ENCODE results near the gene POLR1G.
A peak's percentile ranks its signal among the peaks of the same experiment; 100 is the strongest.

POLR1G gene

DNA sequence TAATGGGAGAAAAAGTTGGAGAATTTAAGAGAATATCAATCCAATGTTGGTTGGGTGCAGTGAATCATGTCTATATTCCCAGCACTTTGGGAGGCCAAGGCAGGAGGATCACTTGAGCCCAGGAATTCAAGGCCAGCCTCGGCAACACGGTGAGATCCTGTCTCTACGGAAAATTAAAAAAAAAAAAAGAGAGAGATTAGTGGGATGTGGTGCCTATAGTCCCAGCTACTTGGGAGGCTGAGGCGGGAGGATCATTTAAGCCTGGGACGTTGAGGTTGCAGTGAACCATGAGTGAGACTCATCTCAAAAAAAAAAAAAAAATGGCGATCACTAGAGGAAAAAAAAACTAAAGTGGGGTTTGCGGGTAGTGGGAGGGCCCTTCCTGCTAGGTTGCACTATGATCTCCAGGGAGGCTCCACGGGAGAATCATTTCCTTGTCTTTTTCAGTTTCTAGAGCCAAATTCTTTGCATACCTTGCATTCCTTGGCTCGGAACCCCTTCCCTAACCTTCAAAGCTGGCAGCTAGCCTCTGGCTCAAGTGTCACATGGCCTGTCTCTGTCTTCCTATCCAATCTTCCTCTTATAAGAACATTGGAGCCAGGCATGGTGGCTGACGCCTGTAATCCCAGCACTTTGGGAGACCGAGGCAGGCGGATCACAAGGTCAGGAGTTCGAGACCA, 30.3 kb upstream of the POLR1G start:
- DNase-seq (ENCODE audit: low read depth, low spot score), result peak; percentile 86
- CTCF ChIA-PET, result interaction anchor here (1.1 to 2.4 kb wide), 5 partner anchors 26 to 110 kb away, joined by 6 to 10 read pairs (median 6); partner anchors contain the start of gene PPP1R13L
- POLR2A ChIA-PET, result no interaction called here
- TF ChIP-seq, protein P1, sequence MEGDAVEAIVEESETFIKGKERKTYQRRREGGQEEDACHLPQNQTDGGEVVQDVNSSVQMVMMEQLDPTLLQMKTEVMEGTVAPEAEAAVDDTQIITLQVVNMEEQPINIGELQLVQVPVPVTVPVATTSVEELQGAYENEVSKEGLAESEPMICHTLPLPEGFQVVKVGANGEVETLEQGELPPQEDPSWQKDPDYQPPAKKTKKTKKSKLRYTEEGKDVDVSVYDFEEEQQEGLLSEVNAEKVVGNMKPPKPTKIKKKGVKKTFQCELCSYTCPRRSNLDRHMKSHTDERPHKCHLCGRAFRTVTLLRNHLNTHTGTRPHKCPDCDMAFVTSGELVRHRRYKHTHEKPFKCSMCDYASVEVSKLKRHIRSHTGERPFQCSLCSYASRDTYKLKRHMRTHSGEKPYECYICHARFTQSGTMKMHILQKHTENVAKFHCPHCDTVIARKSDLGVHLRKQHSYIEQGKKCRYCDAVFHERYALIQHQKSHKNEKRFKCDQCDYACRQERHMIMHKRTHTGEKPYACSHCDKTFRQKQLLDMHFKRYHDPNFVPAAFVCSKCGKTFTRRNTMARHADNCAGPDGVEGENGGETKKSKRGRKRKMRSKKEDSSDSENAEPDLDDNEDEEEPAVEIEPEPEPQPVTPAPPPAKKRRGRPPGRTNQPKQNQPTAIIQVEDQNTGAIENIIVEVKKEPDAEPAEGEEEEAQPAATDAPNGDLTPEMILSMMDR (IDR thresholded peaks at IDR 0.05; ENCODE audit: insufficient read depth, low read length, missing control alignments), result no peak
- no peak overlapping the region for H3K4me3 ChIP-seq (ENCODE audit: low read depth, low read length)

GRCh38 chr19:45380107-45380506, 26.3 kb upstream of the POLR1G start:
- POLR2A ChIA-PET, result no interaction called here
- no peak overlapping the region for H3K4me3 ChIP-seq (ENCODE audit: low read depth, low read length)
- TF ChIP-seq, protein P1 (IDR thresholded peaks at IDR 0.05; ENCODE audit: insufficient read depth, low read length, missing control alignments), result no peak
- CTCF ChIA-PET, result interaction anchor here (1.4 kb wide), 1 partner anchor 105 kb away, joined by 4 read pairs; no protein-coding TSS in a partner anchor
- DNase-seq (ENCODE audit: low read depth, low spot score), result no peak

GRCh38 chr19:45382426-45382825, 24.0 kb upstream of the POLR1G start:
- ChIA-PET CTCF (interaction anchor here (1.0 kb wide), 2 partner anchors 9 to 21 kb away, joined by 4 to 6 read pairs; no protein-coding TSS in a partner anchor), POLR2A (no interaction called here)
- no peak for DNase-seq (ENCODE audit: low read depth, low spot score)
- no peak overlapping the region for H3K4me3 ChIP-seq (ENCODE audit: low read depth, low read length)
- TF ChIP-seq, protein P1 (IDR thresholded peaks at IDR 0.05; ENCODE audit: insufficient read depth, low read length, missing control alignments), result no peak

DNA sequence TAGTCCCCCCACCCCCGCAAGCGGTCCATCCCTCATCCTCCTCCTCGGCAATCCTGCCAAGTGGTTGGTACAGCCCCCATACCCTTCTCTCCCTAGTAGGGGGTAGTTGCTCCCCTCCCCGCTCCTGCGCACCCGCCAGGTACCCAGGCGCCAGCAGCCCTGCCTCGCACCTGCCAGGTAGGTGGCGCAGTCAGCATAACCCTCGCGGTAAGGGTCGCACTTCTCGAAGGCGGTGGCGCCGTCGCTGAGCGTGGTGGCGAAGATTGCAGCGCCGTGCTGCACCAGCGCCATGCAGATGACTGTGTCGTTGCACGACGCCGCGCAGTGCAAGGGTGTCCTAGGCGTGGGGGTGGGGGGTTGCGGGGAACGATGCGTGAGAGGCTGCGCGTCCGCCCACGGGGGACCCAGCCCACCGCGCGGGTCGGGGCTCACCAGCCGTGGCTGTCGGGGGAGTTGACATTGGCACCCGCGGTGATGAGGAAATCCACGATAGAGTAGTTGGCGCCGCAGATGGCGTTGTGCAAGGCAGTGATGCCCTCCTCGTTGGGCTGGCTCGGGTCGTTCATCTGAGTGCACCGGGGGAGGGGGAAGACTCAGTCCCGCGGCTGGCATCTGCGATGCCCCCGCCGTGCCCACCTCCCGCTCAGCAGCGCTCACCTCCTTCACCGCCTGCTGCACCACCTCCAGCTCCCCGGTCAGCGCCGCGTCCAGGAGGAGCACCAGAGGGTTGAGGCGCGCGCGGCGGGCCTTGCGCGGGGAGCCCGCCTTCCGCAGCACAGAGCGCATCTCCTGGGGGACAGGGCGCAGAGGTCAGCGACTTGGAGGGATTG, 20.8 kb upstream of the POLR1G start:
- TF ChIP-seq, protein P1 (IDR thresholded peaks at IDR 0.05; ENCODE audit: insufficient read depth, low read length, missing control alignments), result no peak
- no peak overlapping the region for H3K4me3 ChIP-seq (ENCODE audit: low read depth, low read length)
- no peak for DNase-seq (ENCODE audit: low read depth, low spot score)
- CTCF ChIA-PET, result interaction anchor here (1.5 kb wide), 1 partner anchor 17 kb away, joined by 7 read pairs; no protein-coding TSS in a partner anchor
- POLR2A ChIA-PET, result no interaction called here

GRCh38 chr19:45391346-45391745, 15.1 kb upstream of the POLR1G start:
- DNase-seq (ENCODE audit: low read depth, low spot score), result no peak
- no peak overlapping the region for H3K4me3 ChIP-seq (ENCODE audit: low read depth, low read length)
- TF ChIP-seq, protein P1 (IDR thresholded peaks at IDR 0.05; ENCODE audit: insufficient read depth, low read length, missing control alignments), result no peak
- ChIA-PET CTCF (interaction anchor here (1.0 to 2.4 kb wide), 4 partner anchors 9 to 89 kb away, joined by 3 to 12 read pairs (median 4); no protein-coding TSS in a partner anchor), POLR2A (no interaction called here)

Measured in AG04449 (cell line).